22Rv1 (cell line): ENCODE results near the gene UBN2.
A peak's percentile ranks its signal among the peaks of the same experiment; 100 is the strongest.
"Not testable (repeated sequence)": the region's sequence is repeated elsewhere in the genome, so short reads cannot be mapped to it uniquely, and the experiment has no call there.

Source experiments
- H3K27ac ChIP-seq: fragments of 450-650 bp; 2 replicates; pipeline ENCODE4 v1.5.1; 2017
- ZFX ChIP-seq: fragments of 450-650 bp; IDR thresholded peaks from 2 replicates; pipeline ENCODE4 v1.6.1; 2017; ENCODE audit warnings: antibody characterized with exemption, borderline replicate concordance
- TF ChIP-seq, protein P1 (sequence below): fragments of 450-650 bp; IDR thresholded peaks from 2 replicates; pipeline ENCODE4 v1.5.1; 2017; ENCODE audit warnings: mild to moderate bottlenecking

UBN2 gene

GRCh38 chr7:139300390-139300789 lies 69.4 kb downstream of the UBN2 start:
- H3K27ac ChIP-seq = no peak overlapping the region
- TF ChIP-seq, protein P1, sequence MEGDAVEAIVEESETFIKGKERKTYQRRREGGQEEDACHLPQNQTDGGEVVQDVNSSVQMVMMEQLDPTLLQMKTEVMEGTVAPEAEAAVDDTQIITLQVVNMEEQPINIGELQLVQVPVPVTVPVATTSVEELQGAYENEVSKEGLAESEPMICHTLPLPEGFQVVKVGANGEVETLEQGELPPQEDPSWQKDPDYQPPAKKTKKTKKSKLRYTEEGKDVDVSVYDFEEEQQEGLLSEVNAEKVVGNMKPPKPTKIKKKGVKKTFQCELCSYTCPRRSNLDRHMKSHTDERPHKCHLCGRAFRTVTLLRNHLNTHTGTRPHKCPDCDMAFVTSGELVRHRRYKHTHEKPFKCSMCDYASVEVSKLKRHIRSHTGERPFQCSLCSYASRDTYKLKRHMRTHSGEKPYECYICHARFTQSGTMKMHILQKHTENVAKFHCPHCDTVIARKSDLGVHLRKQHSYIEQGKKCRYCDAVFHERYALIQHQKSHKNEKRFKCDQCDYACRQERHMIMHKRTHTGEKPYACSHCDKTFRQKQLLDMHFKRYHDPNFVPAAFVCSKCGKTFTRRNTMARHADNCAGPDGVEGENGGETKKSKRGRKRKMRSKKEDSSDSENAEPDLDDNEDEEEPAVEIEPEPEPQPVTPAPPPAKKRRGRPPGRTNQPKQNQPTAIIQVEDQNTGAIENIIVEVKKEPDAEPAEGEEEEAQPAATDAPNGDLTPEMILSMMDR = no peak
- TF ChIP-seq ZFX = no peak

DNA sequence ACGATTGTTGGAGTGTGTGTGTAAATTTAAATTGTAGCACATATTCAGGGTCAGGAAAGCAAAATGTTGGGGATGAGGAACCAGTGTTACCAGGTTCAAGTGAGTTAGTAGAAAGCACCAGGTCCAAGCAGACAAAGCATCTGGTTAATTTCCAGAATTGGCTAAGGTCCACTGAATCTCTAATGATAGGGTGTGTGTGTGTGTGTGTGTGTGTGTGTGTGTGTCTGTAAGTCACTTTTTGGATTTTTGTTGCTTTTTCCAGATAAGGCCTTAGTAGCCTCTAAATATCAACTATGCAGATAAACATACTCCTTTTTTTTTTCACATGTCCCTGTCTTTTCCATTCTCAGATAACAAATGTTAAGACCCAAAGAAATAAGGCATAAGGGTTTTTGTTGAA lies 73.5 kb downstream of the UBN2 start:
- TF ChIP-seq ZFX = no peak
- TF ChIP-seq, protein P1 = no peak
- no peak overlapping the region for H3K27ac ChIP-seq

DNA sequence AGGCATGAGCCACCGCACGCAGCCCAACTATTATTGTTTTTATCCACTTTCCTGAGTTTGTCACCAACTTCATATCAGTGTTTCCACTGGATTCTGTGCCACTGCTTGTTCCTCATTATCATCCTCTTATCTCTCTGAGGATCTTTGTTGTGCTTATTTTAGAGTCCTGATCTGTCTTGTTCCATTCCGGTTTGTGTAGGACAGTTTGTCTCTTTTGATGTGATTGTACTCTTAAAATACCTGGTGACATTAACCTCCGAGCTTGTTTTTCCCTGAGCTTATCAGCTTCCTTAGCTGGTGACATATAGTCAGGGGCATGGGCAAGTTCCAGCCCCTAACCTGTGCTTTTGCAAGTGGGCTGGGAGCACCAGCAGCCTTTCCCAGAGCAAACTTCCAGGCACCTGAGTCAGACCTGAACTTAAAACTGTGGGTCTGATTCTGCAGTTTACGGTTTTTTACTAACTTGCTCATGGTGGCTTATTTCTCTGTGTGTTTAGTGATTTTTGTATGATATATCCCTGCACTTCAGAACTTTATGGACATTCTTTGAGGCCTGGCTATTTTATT lies 87.0 kb downstream of the UBN2 start:
- TF ChIP-seq, protein P1 = no peak
- no peak for TF ChIP-seq ZFX
- peak overlapping the region; percentile 75 for H3K27ac ChIP-seq

GRCh38 chr7:139321071-139321745 lies 90.2 kb downstream of the UBN2 start:
- no peak overlapping the region for H3K27ac ChIP-seq
- TF ChIP-seq, protein P1 = peak; percentile 49
- TF ChIP-seq ZFX = no peak

- H3K27ac ChIP-seq = not testable (repeated sequence)
These were observed 93.7 kb downstream of the UBN2 start for GRCh38 chr7:139324709-139325108.

DNA sequence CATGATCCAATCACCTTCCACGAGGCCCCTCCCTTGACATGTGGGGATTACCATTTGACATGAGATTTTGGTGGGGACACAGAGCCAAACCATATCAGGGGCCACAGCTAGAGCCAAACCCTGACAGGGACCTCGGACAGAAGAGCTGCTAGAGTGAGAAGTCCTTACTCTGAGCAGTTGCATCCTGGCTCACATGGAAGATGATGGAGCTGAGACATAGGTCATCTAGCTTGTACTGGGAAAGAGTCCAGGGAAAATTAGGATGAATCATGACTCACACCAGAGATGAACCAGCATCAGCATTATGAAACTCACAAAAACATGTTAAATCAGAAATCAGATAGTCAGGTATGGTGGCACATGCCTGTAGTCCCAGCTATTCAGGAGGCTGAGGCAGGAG lies 97.3 kb downstream of the UBN2 start:
- TF ChIP-seq ZFX = no peak
- TF ChIP-seq, protein P1 = no peak
- H3K27ac ChIP-seq = no peak overlapping the region

DNA sequence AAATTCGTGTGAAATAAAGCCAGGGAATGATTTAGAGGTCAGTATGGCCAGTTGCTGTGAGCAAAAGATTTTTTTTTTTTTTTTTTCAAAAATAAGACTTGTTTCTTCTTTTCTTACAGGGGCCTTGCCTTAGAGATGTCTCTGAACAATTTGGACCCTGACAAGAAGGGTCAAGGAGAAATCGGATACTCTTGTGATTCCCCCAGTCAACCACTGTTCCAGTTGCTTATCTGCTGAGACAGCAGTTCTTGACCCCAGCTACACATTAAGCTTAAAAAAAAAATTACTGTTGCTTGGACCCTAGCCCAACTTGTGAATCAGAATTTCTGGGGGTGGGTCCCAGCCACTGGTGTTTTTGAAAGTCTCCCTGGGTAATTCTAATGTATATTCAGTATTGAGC lies 98.1 kb downstream of the UBN2 start:
- H3K27ac ChIP-seq = no peak overlapping the region
- TF ChIP-seq ZFX = no peak
- TF ChIP-seq, protein P1 = no peak
